Measurements from ENCODE around the gene FANK1. TPM values are rescaled to one million over a fixed set of nuclear protein-coding genes. Genes with fewer than 3 reads are reported as not detected.
"Not testable (repeated sequence)": the region's sequence is repeated elsewhere in the genome, so short reads cannot be mapped to it uniquely, and the experiment has no call there.

The FANK1 gene
- total RNA-seq, 2 donors from 2014 or later = 1.1 TPM; not detected in 1

DNA sequence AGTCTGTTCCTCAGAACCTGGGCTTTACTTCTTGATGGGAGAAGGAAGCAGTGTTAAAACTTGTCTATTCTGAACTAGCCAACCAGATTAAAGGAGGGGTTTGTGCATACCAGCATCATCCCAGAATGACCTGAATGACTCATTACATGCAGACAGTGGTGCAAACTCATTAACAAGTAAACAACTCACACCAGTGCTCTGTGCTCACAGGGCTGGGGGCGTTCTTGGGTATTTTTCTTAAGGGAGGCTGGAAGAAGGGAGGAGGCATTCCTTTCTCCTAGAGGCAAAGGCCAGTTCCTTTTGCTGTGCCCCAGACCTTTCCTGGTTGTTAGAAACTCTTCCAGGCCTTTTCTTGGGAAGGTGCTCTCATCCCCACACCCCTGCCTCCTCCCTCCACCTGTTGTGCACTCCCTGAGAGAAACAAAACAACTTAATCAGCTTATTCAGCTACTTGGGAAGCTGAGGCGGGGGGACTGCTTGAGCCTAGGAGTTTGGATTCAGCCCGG, 6.8 kb downstream of the FANK1 start:
- not testable (repeated sequence) for DNase-seq; H3K27ac Mint-ChIP-seq; H3K4me3 Mint-ChIP-seq; H3K4me1 Mint-ChIP-seq (ENCODE audit: low read depth); H3K36me3 Mint-ChIP-seq (ENCODE audit: insufficient read depth in 2 of 2); ATAC-seq (replicated peaks in 1 of 2); H3K9me3 Mint-ChIP-seq
- H3K27me3 Mint-ChIP-seq (ENCODE audit: low read depth) = peaks cover 13% of the 10 kb centered on the region

DNA sequence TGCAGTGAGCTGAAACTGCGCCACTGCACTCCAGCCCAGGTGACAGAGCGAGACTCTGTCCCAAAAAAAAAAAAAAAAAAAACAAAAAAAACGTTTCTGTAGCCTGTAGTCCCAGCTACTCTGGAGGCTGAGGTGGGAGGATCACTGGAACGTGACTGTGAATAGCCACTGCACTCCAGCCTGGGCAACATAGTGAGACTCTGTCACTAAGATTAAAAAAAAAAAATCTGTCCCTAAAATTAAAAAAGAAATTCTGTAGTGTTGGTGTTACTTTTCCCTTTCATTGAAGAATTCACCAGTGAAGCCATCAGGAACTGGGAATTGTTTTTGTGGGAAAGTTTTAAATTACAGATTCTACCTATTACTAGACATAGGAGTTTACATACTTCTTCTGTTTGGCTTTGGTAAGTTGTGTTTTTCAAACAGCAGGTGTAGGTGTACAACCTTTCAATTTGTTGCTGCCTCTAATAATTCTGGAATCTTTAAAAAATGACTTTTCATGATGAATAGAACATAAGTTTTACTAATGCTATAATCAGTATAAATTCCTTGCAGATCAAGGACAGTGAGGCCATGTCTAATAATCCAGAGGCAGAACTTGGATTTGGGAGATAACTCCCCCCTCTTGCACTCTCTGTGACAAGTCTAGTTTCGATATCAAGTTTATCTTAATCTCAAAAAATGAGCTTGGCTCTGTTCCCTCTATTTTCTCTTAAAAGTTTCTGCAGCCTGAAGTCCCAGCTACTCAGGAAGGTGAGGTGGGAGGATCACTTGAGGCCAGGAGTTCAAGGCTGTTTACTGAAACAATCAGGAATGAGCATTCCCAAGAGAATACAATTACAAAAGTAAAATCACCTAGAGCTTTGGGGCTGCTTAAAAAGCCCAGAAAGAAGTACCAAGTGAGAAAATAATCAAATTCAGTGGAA, 9.0 kb downstream of the FANK1 start:
- H3K9me3 Mint-ChIP-seq; H3K36me3 Mint-ChIP-seq (ENCODE audit: insufficient read depth in 2 of 2); H3K4me3 Mint-ChIP-seq; H3K4me1 Mint-ChIP-seq (ENCODE audit: low read depth); H3K27ac Mint-ChIP-seq; ATAC-seq (replicated peaks in 1 of 2); H3K27me3 Mint-ChIP-seq (ENCODE audit: low read depth); DNase-seq: not testable (repeated sequence)

DNA sequence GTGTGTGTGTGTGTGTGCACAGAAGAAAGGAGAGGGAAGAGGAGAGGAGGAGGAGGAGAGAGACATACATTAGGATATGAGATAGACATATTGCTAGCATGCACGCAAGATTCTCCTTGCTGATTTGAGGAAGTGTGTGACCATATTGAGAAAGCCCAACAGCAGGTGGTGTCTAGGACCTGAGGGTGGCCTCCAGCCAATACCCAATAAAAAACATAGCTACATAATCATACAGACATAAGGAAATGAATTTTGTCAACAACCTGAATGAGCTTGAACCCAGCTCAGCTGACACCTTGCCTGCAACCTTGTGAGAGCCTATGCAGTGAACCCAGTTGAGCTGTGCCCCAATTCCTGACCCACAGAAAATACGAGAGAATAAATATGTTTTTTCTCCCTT, 11.2 kb downstream of the FANK1 start:
- H3K4me3 Mint-ChIP-seq; ATAC-seq (replicated peaks in 1 of 2): not testable (repeated sequence)

DNA sequence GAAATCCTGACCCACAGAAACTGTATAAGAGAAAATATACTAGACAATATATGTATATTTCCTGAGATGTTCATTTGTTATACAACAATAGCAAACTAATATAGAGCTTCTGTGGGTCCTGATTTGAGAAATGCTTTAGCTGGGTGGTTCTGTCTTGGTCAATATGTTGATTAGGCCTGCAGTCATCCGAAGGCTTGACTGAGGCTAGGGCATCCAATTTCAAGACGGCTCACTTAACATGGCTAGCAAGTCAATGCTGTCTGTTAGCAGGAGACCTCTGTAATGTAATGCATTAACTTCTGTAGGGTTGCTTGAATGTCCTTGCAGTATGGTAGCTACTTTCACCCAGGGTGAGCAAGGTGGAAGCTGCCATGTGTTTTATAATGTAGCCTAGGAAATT, 12.4 kb downstream of the FANK1 start:
- ATAC-seq (replicated peaks in 1 of 2); H3K27me3 Mint-ChIP-seq (ENCODE audit: low read depth); H3K4me3 Mint-ChIP-seq; H3K4me1 Mint-ChIP-seq (ENCODE audit: low read depth); DNase-seq; H3K9me3 Mint-ChIP-seq; H3K36me3 Mint-ChIP-seq (ENCODE audit: insufficient read depth in 2 of 2); H3K27ac Mint-ChIP-seq: not testable (repeated sequence)

More for the DNA sequence above, 11.2 kb downstream of the FANK1 start:
- not testable (repeated sequence) for H3K36me3 Mint-ChIP-seq (ENCODE audit: insufficient read depth in 2 of 2); H3K4me1 Mint-ChIP-seq (ENCODE audit: low read depth); H3K9me3 Mint-ChIP-seq; H3K27ac Mint-ChIP-seq; DNase-seq; H3K27me3 Mint-ChIP-seq (ENCODE audit: low read depth)

DNA sequence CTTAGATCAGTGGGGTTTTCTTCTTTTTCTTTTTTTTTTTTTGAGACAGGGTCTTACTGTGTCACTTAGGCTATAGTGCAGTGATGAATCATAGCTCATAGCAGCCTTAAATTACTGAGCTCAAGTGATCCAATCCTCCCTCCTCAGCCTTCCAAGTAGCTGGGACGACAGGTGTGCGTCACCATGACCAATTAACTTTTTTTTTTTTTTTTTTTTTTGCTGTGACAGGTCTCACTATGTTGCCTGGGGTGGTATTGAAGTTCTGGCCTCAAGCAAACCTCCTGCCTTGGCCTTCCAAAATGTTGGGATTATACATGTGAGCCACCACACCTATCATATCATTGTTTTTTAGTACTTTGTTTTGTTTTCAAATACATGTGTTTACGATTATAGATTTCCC, 13.1 kb downstream of the FANK1 start:
- not testable (repeated sequence) for DNase-seq; ATAC-seq (replicated peaks in 1 of 2); H3K4me1 Mint-ChIP-seq (ENCODE audit: low read depth); H3K36me3 Mint-ChIP-seq (ENCODE audit: insufficient read depth in 2 of 2); H3K27ac Mint-ChIP-seq; H3K4me3 Mint-ChIP-seq; H3K27me3 Mint-ChIP-seq (ENCODE audit: low read depth); H3K9me3 Mint-ChIP-seq

DNA sequence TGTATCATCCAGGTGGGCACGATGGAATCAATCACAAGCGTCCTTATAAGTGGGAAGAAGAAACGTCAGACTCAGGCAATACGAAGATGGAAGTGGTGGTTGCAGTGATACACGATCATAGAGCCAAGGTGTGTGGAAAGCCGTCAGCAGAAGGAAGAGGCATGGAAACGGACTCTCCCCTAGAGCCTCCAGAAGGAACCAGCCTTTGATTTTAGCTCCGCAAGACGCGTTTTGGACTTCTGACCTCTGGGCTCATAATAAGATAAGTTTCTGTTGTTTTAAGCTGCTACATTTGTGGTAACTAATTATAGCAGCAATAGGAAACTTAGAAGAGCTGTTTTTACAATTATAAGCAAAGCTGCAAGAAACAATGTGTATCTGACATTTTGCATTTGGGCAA, 14.8 kb downstream of the FANK1 start:
- H3K4me1 Mint-ChIP-seq (ENCODE audit: low read depth) = no peaks in the 10 kb centered on the region
- no peak for DNase-seq
- no peak overlapping the region for H3K4me3 Mint-ChIP-seq
- no peaks in the 10 kb centered on the region for H3K36me3 Mint-ChIP-seq (ENCODE audit: insufficient read depth in 2 of 2)
- no peak for ATAC-seq (replicated peaks in 1 of 2)
- H3K27me3 Mint-ChIP-seq (ENCODE audit: low read depth) = peaks cover under 1% of the 10 kb centered on the region
- H3K27ac Mint-ChIP-seq = no peak overlapping the region
- no peaks in the 10 kb centered on the region for H3K9me3 Mint-ChIP-seq

DNA sequence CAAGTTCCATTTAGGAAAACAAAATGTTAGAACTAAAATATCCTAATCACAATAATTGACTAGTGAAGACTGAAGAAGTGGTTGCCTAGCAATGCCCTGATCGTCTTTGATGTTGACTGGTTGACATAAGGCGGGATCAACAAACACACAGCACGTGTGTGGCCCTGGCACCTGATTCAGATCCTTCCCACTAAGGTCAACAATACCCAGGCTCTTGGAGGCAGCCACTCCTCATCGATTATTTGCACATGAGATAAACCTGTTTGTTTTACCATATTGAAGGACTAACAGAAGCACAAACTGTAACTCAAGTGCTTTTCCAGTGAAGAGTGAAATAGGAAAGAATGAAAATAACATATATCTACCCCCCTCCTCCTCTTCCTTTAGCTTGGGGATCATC, 15.6 kb downstream of the FANK1 start:
- no peak overlapping the region for H3K4me3 Mint-ChIP-seq
- no peaks in the 10 kb centered on the region for H3K4me1 Mint-ChIP-seq (ENCODE audit: low read depth)
- DNase-seq (no peak), ATAC-seq (replicated peaks in 1 of 2) (no peak)
- no peaks in the 10 kb centered on the region for H3K27me3 Mint-ChIP-seq (ENCODE audit: low read depth)
- no peaks in the 10 kb centered on the region for H3K36me3 Mint-ChIP-seq (ENCODE audit: insufficient read depth in 2 of 2)
- H3K27ac Mint-ChIP-seq = no peak overlapping the region
- H3K9me3 Mint-ChIP-seq = no peaks in the 10 kb centered on the region

DNA sequence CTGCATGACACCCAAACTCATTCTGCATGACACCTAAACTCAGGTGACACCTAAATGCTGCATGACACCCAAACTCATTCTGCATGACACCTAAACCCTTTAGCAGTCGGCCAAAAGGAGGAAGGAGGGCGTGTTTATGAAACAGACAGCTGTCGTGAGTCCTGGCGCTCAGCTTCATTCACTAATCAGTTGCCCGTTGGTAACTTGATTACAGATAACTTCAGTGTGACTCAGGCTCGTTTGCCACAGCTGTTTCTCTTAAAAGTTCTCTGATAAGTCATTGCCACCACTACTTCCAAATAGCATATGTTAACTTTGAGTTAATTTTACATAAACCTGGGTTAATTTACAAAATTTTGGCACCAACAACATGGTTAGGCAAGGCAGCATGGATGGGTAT, 16.9 kb downstream of the FANK1 start:
- H3K4me3 Mint-ChIP-seq; DNase-seq; H3K27ac Mint-ChIP-seq; ATAC-seq (replicated peaks in 1 of 2); H3K36me3 Mint-ChIP-seq (ENCODE audit: insufficient read depth in 2 of 2); H3K27me3 Mint-ChIP-seq (ENCODE audit: low read depth); H3K9me3 Mint-ChIP-seq; H3K4me1 Mint-ChIP-seq (ENCODE audit: low read depth): not testable (repeated sequence)

DNA sequence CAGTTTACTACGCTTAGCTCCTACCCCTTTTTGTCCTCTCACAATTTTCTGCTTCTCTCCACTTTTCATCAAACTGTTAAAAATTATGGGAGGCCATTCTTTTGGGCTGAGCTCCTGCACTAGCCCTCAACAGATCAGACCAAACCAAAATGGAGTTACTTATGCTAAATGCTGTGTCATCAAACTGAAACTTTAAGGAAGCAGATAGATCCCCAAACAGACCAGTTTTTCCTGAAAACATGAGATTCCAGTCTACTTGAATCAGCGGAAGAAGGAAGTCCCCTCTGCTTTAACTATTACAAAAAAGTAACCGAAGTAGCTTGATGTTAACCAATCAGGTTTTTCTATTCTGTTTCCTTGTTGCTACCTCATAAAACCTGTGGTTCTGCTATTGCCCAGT, 20.6 kb downstream of the FANK1 start:
- no peaks in the 10 kb centered on the region for H3K9me3 Mint-ChIP-seq
- H3K4me3 Mint-ChIP-seq = no peak overlapping the region
- ATAC-seq (replicated peaks in 1 of 2) (no peak), DNase-seq (no peak)
- H3K36me3 Mint-ChIP-seq (ENCODE audit: insufficient read depth in 2 of 2) = no peaks in the 10 kb centered on the region
- H3K27me3 Mint-ChIP-seq (ENCODE audit: low read depth) = no peaks in the 10 kb centered on the region
- H3K4me1 Mint-ChIP-seq (ENCODE audit: low read depth) = no peaks in the 10 kb centered on the region
- no peak overlapping the region for H3K27ac Mint-ChIP-seq

DNA sequence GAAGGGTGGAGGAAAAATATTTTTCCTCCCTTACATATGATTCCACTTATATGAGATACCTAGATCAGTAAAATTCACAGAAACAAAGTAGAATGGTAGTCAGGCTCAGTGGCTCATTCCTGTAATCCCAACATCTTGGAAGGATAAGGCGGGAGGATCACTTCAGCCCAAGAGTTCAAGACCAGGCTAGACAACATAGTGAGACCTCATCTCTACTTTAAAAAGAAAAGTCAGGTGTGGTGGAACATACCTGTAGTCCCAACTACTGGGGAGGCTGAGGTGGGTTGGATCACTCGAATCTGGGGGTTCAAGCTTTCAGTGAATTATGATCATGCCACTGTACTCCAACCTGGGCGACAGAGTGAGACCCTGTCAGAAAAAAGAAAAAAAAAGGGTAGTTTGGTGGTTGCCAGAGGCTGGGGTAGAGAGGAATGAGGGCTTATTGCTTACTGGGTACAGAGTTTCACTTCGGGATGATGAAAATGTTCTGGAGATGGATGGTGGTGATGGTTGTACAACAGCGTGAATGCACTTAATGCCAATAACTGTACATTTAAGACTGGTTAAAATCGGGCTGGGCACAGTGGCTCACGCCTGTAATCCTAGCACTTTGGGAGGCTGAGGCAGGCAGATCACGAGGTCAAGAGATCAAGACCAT, 21.5 kb downstream of the FANK1 start:
- not testable (repeated sequence) for ATAC-seq (replicated peaks in 1 of 2); H3K4me3 Mint-ChIP-seq; H3K9me3 Mint-ChIP-seq; H3K27me3 Mint-ChIP-seq (ENCODE audit: low read depth); H3K27ac Mint-ChIP-seq; DNase-seq; H3K36me3 Mint-ChIP-seq (ENCODE audit: insufficient read depth in 2 of 2); H3K4me1 Mint-ChIP-seq (ENCODE audit: low read depth)

DNA sequence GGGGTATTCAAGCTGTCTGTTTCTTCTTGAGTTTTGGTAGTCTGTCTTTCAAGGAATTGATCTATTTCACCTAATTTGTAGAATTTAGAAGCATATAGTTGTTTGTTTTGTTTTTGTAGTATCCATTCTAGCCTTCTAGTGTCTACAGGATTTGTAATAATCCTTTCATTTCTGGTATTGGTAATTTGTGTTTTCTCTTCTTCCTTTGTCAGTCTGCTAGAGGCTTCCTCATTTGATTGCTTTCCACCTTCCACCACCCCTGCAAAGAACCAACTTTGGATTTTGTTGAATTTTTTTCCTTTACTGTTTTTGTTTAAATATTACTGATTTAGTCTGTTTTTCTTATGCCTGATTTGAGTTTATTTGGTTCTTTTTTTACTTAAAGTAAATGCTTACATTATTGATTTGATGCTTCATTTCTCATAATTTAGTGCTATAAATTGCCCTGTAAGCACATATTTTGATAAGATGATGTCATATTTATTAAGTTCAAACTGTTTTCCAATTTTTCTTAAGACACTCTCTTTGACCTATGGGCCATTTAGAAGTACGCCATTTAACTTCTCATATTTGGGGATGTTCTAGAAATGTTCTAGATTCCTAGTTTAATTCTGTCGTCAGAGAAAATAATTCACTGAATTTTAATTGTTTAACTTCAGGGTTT, 25.4 kb downstream of the FANK1 start:
- not testable (repeated sequence) for DNase-seq; ATAC-seq (replicated peaks in 1 of 2); H3K9me3 Mint-ChIP-seq; H3K4me3 Mint-ChIP-seq; H3K36me3 Mint-ChIP-seq (ENCODE audit: insufficient read depth in 2 of 2); H3K4me1 Mint-ChIP-seq (ENCODE audit: low read depth); H3K27me3 Mint-ChIP-seq (ENCODE audit: low read depth); H3K27ac Mint-ChIP-seq

DNA sequence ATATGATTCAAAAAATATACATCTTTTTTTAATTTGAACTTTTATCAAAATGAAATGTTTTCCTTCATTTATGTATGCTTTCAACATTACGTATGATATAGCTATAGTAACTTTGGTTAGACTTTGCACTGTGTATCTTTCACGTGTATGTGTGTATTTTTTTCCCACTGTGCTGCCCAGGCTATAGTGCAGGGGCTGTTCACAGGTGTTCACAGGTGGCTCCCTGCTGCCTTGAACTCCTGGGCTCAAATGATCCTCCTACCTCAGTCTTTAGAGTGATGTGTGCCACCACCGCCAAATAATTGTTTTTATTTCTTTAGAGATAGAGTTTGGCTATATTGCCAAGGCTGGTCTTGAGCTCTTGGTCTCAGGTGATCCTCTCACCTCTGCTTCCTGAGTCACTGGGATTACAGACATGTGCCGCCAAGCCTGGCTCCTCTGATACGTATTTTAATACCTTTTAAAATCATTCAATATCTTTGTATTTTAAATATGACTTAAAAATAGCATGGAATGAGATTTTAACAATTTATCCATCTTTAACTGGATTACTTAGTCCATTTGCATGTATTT, 29.0 kb downstream of the FANK1 start:
- H3K9me3 Mint-ChIP-seq = no peaks in the 10 kb centered on the region
- no peaks in the 10 kb centered on the region for H3K36me3 Mint-ChIP-seq (ENCODE audit: insufficient read depth in 2 of 2)
- H3K27ac Mint-ChIP-seq = no peak overlapping the region
- ATAC-seq (replicated peaks in 1 of 2) = no peak
- H3K4me1 Mint-ChIP-seq (ENCODE audit: low read depth) = no peaks in the 10 kb centered on the region
- H3K27me3 Mint-ChIP-seq (ENCODE audit: low read depth) = no peaks in the 10 kb centered on the region
- no peak overlapping the region for H3K4me3 Mint-ChIP-seq
- no peak for DNase-seq

DNA sequence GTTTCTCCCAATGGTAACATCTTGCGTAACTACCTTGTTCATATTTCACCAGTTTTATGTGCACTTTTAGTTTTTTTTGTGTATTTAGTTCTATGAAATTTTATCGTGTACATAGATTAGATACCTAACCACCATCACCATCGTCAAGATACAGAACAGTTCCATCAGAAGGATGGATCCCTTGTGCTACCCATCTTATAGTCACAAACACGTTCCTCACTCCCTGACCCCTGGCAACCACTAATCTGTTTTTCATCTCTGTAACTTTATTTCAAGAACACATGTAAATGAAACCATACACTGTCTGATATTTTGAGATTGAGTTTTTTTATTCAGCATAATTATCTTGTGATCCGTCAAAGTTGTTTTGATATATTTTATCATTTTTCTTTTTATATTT, 29.9 kb downstream of the FANK1 start:
- ATAC-seq (replicated peaks in 1 of 2) (no peak), DNase-seq (no peak)
- no peak overlapping the region for H3K4me3 Mint-ChIP-seq
- no peaks in the 10 kb centered on the region for H3K4me1 Mint-ChIP-seq (ENCODE audit: low read depth)
- no peaks in the 10 kb centered on the region for H3K27me3 Mint-ChIP-seq (ENCODE audit: low read depth)
- no peaks in the 10 kb centered on the region for H3K9me3 Mint-ChIP-seq
- H3K36me3 Mint-ChIP-seq (ENCODE audit: insufficient read depth in 2 of 2) = no peaks in the 10 kb centered on the region
- H3K27ac Mint-ChIP-seq = no peak overlapping the region
